Activated CD8-positive, alpha-beta memory T cell treated with anti-CD3 and anti-CD28 coated beads, Interleukin-2, amount 50 U/mL, for 24 hours (primary cell): ENCODE results near the gene SURF1.

Experiments
- DNase-seq: peaks from one replicate; pipeline ENCODE4 v3.0.0-alpha.2; 2020; ENCODE audit errors: extremely low read depth

SURF1 gene

DNA sequence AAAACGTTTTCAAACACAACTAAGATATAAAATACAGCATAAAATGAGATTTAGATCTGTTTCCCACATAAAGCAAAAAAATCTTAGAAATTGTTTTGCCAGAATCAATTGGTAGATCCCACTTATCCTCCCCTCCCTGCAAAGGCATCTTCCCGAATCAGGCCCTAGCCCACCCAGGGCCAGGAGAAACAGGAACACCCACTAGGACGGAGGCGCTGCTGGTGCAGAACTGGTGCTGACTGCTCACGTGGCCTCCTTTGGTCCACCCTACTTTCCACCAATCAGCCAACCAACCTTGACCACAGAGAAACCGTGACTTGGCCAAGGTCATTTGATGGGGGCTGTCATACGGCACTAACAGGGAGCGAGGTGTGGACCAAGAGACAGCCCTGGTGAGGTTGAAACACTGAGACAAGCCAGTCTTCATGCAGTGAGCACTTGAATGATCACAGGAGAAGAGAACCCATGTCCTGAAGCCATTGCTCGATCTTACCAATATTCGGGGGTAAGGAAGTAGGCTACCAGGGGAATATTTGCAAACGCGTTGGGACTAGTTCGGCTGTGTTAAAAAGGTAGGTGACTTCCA is 5.3 kb upstream of the SURF1 start:
- DNase-seq, result no peak

- no peak for DNase-seq
Measured at GRCh38 chr9:133360400-133361393, 4.4 kb upstream of the SURF1 start.

DNA sequence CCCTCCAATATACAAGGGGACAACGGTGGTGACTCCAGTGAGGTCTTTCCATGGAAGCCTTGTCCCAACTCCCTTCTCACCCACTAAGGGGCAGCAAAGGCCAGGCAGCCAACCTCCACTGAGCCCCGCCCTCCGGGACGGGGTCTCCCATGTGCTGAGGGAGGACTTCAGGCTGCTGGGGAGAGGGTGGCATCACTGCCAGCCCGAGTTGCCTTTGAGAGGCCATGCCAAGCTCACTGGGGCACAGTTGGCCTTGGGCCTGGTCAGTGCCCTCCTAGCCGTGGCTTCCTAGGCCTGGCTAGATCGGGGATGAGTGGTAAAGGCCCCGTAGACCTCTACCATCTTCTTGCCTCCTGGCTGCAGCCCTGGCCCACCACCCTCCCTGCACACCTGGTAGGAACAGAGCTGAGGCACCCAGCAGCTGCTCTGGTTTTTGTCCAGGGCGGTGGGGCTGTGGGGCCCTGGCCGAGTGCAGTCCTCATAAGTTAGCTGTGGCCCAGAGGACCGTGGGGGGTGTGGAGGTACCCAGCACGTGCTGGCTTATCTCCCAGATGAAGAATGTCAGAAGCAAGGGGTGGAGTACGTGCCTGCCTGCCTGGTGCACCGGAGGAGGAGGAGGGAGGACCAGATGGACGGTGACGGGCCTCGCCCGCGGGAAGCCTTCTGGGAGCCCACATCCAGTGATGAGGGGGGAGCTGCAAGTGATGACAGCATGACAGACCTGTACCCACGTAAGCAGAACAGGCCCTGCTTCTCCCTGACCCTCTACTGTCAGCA is 3.3 kb upstream of the SURF1 start:
- DNase-seq, result no peak

GRCh38 chr9:133357656-133358055 is 1.4 kb upstream of the SURF1 start:
- DNase-seq, result no peak

GRCh38 chr9:133355881-133356357 is 368 bp downstream of the SURF1 start:
- DNase-seq, result no peak

DNA sequence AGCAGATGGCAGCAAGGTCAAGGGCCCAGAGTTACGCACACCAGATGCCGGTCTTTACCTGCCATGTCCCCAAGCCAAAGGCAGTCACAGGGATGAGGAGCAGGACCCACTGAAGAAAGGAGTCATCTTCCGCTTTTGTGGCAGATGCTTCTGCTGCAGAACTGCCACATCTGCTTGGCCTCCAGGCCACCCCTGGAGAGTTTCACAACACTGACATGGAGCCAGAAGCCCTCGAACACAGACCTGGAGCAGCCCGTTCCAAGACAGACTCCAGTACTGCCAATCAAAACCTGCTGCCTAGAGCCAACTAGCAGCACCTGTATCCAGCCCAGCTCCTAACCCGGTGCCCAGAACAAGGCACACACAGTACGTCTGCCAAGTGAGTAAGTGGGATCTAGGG is 1.5 kb downstream of the SURF1 start:
- no peak for DNase-seq

DNA sequence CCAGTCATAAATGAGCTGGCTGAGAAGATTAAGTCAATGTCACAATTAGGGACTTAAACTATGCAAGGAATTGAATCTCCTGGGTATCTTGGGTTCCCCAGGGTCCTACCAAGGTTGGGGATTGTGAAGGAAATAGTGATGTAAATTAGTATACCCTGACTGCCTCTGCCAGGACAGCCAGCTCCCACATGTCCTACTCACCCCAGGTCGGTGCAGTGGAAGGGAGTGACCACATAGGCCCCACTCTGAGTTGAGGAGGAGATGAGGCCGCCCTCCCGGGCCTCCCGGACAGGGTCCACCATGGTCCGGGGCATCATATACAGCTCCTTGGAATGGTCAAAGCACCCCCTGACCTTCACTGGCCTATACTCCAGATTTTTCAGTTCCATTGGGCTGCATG is 2.7 kb downstream of the SURF1 start:
- DNase-seq, result no peak

GRCh38 chr9:133352635-133353340 is 3.5 kb downstream of the SURF1 start:
- DNase-seq, result no peak

DNA sequence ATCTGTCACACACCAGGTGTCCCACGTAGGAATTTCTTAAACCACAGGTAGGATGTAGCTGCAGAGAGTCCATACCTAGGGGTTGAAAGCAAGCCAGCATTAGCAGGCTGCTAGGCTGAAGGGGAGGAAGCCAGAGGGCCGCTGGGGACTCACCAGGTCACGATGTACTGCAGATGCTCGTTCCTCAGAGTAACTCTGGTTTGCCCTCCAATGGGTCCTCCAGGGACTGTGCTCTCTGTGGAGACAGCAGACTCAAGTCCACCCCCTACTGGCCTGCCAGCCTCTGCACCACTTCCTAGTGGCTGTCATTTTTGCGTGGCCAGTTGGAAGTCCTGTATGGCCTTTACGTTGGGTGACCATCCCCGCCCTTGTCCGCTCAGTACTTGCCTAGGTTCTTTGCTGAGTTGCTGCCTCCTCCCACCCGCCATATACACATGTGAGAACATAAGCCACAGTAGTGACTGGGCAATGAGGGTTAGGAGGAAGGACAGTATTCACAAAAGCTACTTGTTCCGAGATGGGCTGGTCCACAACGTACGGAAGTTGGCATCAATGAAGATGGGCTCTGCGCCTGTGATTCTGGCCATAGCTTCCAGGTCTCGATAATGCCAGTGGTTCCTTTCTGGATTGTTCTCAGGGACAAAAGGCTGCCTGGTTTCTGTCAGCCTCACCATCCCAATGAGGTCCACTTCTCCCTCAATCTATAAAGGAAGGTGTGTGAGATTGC is 4.2 kb downstream of the SURF1 start:
- no peak for DNase-seq

DNA sequence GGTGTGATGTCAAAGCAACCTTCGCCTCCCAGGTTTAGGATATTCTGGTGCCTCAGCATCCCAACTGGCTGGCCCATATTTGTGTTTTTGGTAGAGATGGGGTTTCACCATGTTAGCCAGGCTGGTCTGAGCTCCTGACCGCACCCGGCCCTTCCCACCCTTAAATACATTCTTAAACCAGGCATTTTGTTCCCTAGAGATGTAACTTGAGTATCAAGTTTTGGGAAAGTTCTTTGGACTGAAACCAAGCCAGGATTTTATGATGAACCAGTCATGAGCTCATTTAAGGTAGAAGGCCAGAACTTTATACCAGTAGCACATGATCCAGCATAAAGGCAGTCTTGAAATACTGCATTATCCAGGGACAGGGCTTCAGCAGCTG is 4.8 kb downstream of the SURF1 start:
- no peak for DNase-seq

DNA sequence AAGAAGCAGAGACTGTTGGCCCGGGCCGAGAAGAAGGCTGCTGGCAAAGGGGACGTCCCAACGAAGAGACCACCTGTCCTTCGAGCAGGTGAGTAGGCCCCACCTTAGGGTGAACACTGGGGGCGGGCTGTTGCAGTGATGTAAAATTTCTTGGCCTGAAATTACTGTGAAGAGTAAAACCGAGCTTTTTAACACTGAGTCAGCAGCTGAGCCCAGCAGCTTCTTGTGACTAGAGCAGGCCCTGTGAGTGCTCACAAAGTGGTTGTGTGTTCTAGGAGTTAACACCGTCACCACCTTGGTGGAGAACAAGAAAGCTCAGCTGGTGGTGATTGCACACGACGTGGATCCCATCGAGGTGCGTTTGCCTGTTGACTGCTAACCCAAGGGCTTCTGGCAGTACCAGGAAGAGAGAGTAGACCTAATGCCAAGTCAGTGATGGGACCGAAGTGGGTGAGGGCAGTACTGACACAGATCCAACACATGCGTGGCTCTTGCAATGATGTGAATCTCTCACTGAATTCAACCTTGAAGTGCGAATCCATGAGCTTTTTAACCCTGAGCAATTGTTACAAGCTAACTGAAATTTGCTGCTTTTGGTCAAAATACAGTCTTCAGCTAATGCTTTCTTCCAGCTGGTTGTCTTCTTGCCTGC is 6.2 kb downstream of the SURF1 start:
- DNase-seq, result no peak

- no peak for DNase-seq
Measured at GRCh38 chr9:133348718-133349573, 7.3 kb downstream of the SURF1 start.

DNA sequence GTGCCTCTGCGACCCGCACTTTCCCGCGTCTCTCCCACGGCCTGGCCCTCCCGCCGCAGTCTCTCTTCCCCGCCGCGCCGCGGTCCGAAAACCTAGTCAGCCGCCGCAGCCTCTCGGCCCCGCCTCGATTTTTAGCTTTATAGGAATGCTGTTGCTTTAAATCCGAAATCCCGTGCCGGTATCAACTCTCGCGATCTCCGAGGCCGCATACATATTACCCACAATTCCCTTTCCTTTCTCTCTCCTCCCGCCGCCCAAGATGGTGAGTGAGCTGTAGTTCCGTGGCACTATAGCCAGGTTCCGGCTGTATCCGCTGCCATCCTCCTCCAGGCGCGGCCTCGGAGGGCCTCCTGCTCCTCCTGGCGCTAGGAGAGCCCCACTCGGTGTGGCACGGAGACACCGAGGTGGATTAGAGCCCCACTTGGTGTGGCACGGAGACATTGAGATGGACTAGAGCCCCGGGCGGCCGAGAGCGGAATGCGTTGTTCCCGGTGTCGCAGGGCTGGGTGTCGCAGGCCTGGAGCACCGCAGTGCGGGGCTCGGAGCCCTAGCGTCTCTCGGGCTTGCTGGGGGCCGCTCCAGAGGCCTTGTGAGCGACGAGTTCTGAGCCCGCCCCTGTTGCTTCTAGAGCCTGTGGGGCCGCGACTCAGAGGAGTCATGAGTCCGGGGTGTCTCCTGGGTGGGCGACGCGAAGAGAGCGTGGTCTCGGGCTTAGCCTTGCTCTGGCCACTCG is 8.1 kb downstream of the SURF1 start, which contains the start of the genes MED22 and RPL7A:
Gene MED22 (minus strand): TSS at position 147 of the 733 bp plus-strand sequence. CDS start 1,469 bp downstream, outside the sequence.
Gene RPL7A (plus strand): TSS at position 234 of the 733 bp plus-strand sequence. CDS start 26 bp downstream, at position 260.
- peak; percentile 88 for DNase-seq

DNA sequence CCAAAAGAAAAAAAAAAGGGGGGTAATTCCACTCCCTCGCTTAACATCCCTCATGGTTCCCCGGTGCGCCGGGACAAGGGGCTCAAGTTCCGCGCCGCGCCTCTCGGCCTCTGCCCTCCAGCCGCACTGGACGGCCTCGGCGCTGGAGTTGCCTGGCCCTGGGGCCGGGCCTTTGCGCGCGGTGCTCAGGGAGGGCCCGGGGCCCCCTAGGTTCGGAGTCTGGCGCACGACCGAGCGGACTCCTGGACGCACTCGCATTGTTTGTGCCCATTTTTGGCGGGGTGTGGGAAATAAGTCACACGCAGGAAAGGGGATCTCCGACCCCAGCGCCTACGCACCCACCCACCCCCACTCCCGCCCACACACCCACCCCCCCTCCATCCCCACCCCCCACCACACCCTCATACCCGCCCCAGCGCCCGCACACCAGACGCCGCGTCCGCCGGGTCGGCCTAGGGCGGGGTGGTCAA is 8.7 kb downstream of the SURF1 start:
- DNase-seq, result no peak

DNA sequence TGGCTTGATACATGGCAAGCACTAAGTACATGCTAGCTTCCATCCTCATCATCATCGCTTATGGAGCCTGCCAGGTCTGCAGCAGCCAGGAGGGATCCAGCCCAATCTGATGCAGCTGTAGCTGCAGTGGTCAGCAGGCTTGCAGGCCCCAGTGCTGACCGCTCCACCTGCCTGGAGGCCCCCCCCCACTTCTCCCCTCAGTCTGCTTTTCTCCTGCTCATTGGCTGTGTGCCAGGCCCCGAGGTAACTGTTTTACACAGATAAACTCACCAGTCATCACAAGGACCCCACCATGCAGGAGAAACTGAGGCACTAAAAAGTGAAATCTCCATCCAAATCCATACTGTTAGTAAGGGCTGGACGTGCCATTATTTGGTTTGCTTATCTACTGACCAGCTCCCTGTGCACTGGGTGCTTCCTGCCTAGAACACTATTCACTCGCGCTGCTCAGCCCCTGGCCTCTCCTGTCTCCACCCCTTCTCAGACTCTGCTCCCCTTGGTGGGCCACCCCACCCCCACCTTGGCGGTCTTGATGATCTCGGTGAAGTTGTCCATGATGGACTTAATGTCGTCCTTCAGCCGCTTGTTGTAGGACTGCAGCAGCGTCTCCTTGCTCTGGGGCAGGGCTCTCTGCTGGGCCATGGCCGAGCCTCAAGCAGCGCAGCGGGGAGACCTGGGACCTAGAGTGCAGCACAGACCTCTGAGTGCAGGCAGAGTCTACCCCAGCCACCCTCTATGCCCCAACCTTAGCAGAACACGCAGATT is 10.1 kb downstream of the SURF1 start:
- DNase-seq, result no peak

DNA sequence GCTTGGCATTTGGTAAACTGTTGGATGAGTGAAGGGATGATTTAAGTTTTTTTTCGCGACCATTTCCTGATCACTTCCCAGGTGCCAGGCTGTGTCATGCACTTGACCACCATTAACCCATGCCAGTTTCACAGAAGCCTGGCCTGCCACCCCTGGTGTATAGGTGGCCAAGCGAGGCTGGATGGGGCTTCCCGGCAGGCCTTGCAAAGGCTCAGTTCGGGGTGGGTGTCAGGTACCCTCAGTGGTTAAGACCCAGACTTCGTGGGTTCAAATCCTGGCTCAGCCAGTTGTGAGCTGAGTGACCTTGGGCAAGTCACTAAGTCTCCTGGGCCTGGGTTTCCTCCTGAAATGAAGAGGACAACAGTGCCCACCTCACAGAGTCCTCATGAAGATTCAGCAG is 10.7 kb downstream of the SURF1 start:
- no peak for DNase-seq

DNA sequence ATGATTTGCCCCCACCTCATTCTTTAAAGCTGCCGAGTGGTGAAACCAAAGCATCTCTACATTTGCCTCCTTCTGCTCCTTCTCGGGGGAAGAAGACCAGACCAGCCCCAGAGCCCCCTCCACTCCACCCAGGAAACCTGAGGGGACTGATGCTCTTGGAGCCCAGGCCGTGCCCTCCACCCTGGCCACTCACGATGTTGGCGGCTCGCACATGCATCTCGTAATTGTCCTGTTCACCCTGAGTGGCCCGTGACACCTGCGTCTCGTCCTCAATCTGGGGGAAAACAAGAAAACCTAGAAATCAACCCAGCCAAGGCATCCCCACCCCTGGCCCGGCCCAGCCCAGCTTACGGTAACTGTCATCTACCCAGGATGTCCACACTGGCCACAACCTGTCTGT is 11.3 kb downstream of the SURF1 start:
- no peak for DNase-seq

DNA sequence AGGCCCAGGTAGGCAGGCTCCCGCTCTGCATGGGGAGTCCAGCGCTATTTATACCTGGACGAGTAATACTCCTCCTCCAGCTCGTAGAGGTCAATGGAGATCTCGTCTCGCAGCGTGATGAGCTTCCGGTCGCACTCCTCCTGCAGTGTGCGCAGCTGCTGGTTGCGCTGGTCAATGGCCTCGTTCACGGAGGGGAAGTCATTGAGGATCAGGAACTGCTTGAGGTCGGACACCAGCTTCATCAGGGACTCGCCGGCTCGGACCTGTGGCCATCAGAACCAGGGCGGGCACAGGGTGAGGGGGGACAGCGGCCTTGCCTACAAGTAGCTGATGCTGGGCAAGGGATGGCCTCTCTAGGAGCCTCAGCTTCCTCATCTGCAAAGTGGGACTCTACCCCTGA is 12.2 kb downstream of the SURF1 start:
- no peak for DNase-seq
